ENCODE data around the gene GAB1. TPM values are rescaled to one million over a fixed set of nuclear protein-coding genes. Genes with fewer than 3 reads are reported as not detected.

GAB1 gene
- total and polyA plus RNA-seq, 2 of the 13 experiments (the other 11 are each of a cell fraction or from before 2014, with no cell fraction given): 8.7 to 14.7 TPM

DNA sequence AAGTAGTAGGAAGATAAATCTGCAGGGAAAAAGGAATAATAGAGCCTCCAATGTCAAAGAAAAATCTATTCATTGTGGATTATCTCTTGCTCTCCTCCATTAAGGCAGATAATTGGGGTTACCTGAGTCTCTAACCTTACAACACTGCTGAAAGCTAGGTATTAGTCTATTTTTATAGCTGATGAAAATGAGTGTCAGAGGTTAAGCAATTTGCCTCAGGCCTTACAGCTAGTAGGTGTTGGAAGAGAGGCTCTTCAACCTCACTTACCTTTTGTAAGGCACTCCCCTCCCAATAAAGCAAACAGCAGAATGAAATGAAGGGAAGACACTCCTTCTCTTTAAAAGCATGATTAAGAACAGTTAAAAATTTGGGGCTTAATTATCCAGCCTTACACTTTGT, 45.4 kb upstream of the GAB1 start:
- ATAC-seq: no peak
- BruUV-seq (replicated peaks): no TSS peak
- POLR2A ChIA-PET: no interaction called here

More for the DNA sequence above, 45.4 kb upstream of the GAB1 start:
- intact Hi-C loops (cut with micrococcal nuclease; ENCODE audit: unreplicated experiment) (no loop called here), in situ Hi-C loops (cut with HindIII; ENCODE audit: extremely low pct_ligation_motif_present, low pct_unique_long_range_greater_than_20kb) (no loop called here)
- H3K4me1 ChIP-seq (ENCODE audit: insufficient read depth, low read length): no peaks in the 10 kb centered on the region
- no peak for DNase-seq (ENCODE audit: low spot score)
- no peaks in the 10 kb centered on the region for H3K36me3 ChIP-seq (replicated peaks in 1 of 2; ENCODE audit: control insufficient read depth in 1 of 2, insufficient read depth in 2 of 2, low read length in 2 of 2)
- H3K9me3 ChIP-seq (ENCODE audit: low read length): no peaks in the 10 kb centered on the region
- TF ChIP-seq ZNF616 (CRISPR knock-in tag; IDR thresholded peaks at IDR 0.05; ENCODE audit: low read depth): no peak
- TF ChIP-seq ZNF564 (CRISPR knock-in tag; IDR thresholded peaks at IDR 0.05): no peak
- TF ChIP-seq CENPBD1 (CRISPR knock-in tag; IDR thresholded peaks at IDR 0.05; ENCODE audit: borderline replicate concordance, low read depth): no peak
- TF ChIP-seq HMGA1 (CRISPR knock-in tag; conservative IDR thresholded peaks at IDR 0.05): no peak
- no peak for TF ChIP-seq ZNF879 (CRISPR knock-in tag; IDR thresholded peaks at IDR 0.05)
- TF ChIP-seq, protein P1, sequence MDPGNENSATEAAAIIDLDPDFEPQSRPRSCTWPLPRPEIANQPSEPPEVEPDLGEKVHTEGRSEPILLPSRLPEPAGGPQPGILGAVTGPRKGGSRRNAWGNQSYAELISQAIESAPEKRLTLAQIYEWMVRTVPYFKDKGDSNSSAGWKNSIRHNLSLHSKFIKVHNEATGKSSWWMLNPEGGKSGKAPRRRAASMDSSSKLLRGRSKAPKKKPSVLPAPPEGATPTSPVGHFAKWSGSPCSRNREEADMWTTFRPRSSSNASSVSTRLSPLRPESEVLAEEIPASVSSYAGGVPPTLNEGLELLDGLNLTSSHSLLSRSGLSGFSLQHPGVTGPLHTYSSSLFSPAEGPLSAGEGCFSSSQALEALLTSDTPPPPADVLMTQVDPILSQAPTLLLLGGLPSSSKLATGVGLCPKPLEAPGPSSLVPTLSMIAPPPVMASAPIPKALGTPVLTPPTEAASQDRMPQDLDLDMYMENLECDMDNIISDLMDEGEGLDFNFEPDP (CRISPR knock-in tag; conservative IDR thresholded peaks at IDR 0.05): no peak
- TF ChIP-seq, protein P2, sequence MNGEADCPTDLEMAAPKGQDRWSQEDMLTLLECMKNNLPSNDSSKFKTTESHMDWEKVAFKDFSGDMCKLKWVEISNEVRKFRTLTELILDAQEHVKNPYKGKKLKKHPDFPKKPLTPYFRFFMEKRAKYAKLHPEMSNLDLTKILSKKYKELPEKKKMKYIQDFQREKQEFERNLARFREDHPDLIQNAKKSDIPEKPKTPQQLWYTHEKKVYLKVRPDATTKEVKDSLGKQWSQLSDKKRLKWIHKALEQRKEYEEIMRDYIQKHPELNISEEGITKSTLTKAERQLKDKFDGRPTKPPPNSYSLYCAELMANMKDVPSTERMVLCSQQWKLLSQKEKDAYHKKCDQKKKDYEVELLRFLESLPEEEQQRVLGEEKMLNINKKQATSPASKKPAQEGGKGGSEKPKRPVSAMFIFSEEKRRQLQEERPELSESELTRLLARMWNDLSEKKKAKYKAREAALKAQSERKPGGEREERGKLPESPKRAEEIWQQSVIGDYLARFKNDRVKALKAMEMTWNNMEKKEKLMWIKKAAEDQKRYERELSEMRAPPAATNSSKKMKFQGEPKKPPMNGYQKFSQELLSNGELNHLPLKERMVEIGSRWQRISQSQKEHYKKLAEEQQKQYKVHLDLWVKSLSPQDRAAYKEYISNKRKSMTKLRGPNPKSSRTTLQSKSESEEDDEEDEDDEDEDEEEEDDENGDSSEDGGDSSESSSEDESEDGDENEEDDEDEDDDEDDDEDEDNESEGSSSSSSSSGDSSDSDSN (CRISPR knock-in tag; IDR thresholded peaks at IDR 0.05): no peak
- no peak for TF ChIP-seq SRSF1 (optimal IDR thresholded peaks at IDR 0.05; ENCODE audit: low read depth, low read length)
- TF ChIP-seq JDP2 (CRISPR knock-in tag; IDR thresholded peaks at IDR 0.05; ENCODE audit: borderline replicate concordance): no peak
- TF ChIP-seq ZFP36 (IDR thresholded peaks at IDR 0.05; ENCODE audit: borderline replicate concordance, low read depth, low read length, partially characterized antibody): no peak
- TF ChIP-seq, protein P3, sequence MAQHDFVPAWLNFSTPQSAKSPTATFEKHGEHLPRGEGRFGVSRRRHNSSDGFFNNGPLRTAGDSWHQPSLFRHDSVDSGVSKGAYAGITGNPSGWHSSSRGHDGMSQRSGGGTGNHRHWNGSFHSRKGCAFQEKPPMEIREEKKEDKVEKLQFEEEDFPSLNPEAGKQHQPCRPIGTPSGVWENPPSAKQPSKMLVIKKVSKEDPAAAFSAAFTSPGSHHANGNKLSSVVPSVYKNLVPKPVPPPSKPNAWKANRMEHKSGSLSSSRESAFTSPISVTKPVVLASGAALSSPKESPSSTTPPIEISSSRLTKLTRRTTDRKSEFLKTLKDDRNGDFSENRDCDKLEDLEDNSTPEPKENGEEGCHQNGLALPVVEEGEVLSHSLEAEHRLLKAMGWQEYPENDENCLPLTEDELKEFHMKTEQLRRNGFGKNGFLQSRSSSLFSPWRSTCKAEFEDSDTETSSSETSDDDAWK (CRISPR knock-in tag; IDR thresholded peaks at IDR 0.05): no peak
- TF ChIP-seq ZBTB20 (CRISPR knock-in tag; IDR thresholded peaks at IDR 0.05; ENCODE audit: borderline replicate concordance, low read depth): no peak
- TF ChIP-seq ZNF20 (CRISPR knock-in tag; IDR thresholded peaks at IDR 0.05): no peak
- TF ChIP-seq ZBTB42 (CRISPR knock-in tag; IDR thresholded peaks at IDR 0.05): no peak
- no peak for TF ChIP-seq POLR2G (IDR thresholded peaks at IDR 0.05; ENCODE audit: low read depth, low read length)
- no peak for TF ChIP-seq ZNF251 (CRISPR knock-in tag; IDR thresholded peaks at IDR 0.05)
- H3K27me3 ChIP-seq (ENCODE audit: control insufficient read depth in 1 of 2, insufficient read depth in 2 of 2, low read length in 2 of 2): no peaks in the 10 kb centered on the region
- no peaks in the 10 kb centered on the region for H4K20me1 ChIP-seq (ENCODE audit: insufficient read depth, low read length)
- no peak overlapping the region for H3K4me2 ChIP-seq (ENCODE audit: low read depth, low read length)
- H2AFZ ChIP-seq (ENCODE audit: low read length): no peak overlapping the region
- CTCF ChIA-PET (ENCODE audit: low intra/inter-chr PET ratio, low total read pairs): no interaction called here
- no peak overlapping the region for H3K4me3 ChIP-seq (replicated peaks in 1 of 3; ENCODE audit: insufficient read depth in 1 of 3, low read depth in 2 of 3, low read length in 3 of 3)
- no peaks in the 10 kb centered on the region for H3K79me2 ChIP-seq (ENCODE audit: insufficient read depth, low read length)
- H3K27ac ChIP-seq (ENCODE audit: extremely low read length, insufficient read depth, low read length): no peak overlapping the region
- FAIRE-seq: no peak
- H3K9ac ChIP-seq (ENCODE audit: insufficient read depth, low read depth, low read length): no peak overlapping the region
